Calu3 (cell line): Measurements from ENCODE around the gene TEAD4. TPM values are rescaled to one million over a fixed set of nuclear protein-coding genes. Genes with fewer than 3 reads are reported as not detected.

ENCODE experiments used
- BruUV-seq: library from RNA; stranded (reverse); fragments of 400-500 nt; replicated peaks from 2 replicates; lab custom pipeline; 2021; lab: Mats Ljungman, UMichigan
- CTCF ChIA-PET: fragments of 300-600 bp; sonication (Branson Sonifier 250); formaldehyde crosslinking; loops from one replicate; lab custom pipeline; 2022; ENCODE audit warnings: antibody characterized with exemption; lab: Charles Lee
- DNase-seq: peaks from one replicate; pipeline ENCODE4 v3.0.0; 2022
- H3K27ac Mint-ChIP-seq: one replicate; pipeline ENCODE4 v1.8.0; 2022; ENCODE audit warnings: mixed read lengths; ENCODE audit not compliant: unreplicated experiment
- H3K27me3 Mint-ChIP-seq: one replicate; pipeline ENCODE4 v1.8.0; 2022; ENCODE audit warnings: mixed read lengths; ENCODE audit not compliant: unreplicated experiment
- H3K36me3 Mint-ChIP-seq: one replicate; pipeline ENCODE4 v1.8.0; 2022; ENCODE audit warnings: mild to moderate bottlenecking, moderate library complexity, mixed read lengths; ENCODE audit not compliant: insufficient read depth, unreplicated experiment
- H3K4me1 Mint-ChIP-seq: one replicate; pipeline ENCODE4 v1.8.0; 2022; ENCODE audit warnings: mild to moderate bottlenecking, low read depth, mixed read lengths; ENCODE audit not compliant: unreplicated experiment
- H3K4me3 Mint-ChIP-seq: one replicate; pipeline ENCODE4 v1.8.0; 2022; ENCODE audit warnings: mild to moderate bottlenecking, low read depth, moderate library complexity, mixed read lengths; ENCODE audit not compliant: unreplicated experiment
- H3K9me3 Mint-ChIP-seq: one replicate; pipeline ENCODE4 v1.8.0; 2022; ENCODE audit warnings: low read depth, mixed read lengths; ENCODE audit not compliant: unreplicated experiment
- CTCF ChIP-seq: fragments of 200-600 bp; IDR thresholded peaks from one replicate; pipeline ENCODE4 v1.8.0; 2022; ENCODE audit warnings: antibody characterized with exemption; ENCODE audit not compliant: unreplicated experiment
- intact Hi-C: fragments of 100-400 bp; cut with micrococcal nuclease; formaldehyde crosslinking; loops from one replicate; pipeline ENCODE4 v1.10.0; 2022; ENCODE audit not compliant: unreplicated experiment
- total RNA-seq: library from RNA; stranded (reverse); gene quantifications from 2 replicates; pipeline ENCODE4 v1.2.3, GENCODE V29; 2022

TEAD4 gene
- total RNA-seq, 1 experiment from 2014 or later: 33.0 TPM

- no peak for DNase-seq
- H3K4me1 Mint-ChIP-seq: no peaks in the 10 kb centered on the region
- no TSS peak for BruUV-seq
- no peak overlapping the region for H3K27ac Mint-ChIP-seq
- no peaks in the 10 kb centered on the region for H3K9me3 Mint-ChIP-seq
- H3K27me3 Mint-ChIP-seq: no peaks in the 10 kb centered on the region
- no peak for TF ChIP-seq CTCF
- peaks cover 5% of the 10 kb centered on the region for H3K36me3 Mint-ChIP-seq
- CTCF ChIA-PET: no interaction called here
- intact Hi-C loops: no loop called here
- no peak overlapping the region for H3K4me3 Mint-ChIP-seq
Measured at GRCh38 chr12:2973566-2973965, 14.4 kb downstream of the TEAD4 start.

- no peak for DNase-seq
- Mint-ChIP-seq H3K36me3 (peaks cover 5% of the 10 kb centered on the region), H3K27me3 (no peaks in the 10 kb centered on the region), H3K4me1 (no peaks in the 10 kb centered on the region), H3K4me3 (no peak overlapping the region), H3K27ac (no peak overlapping the region), H3K9me3 (no peaks in the 10 kb centered on the region)
- no TSS peak for BruUV-seq
- CTCF ChIA-PET: interaction anchor here (0.5 kb wide), 1 partner anchor 101 kb away, joined by 4 read pairs; no protein-coding TSS in a partner anchor
- intact Hi-C loops: no loop called here
- no peak for TF ChIP-seq CTCF
Measured at GRCh38 chr12:2974560-2974971, 15.4 kb downstream of the TEAD4 start.

GRCh38 chr12:2976581-2976996, 17.4 kb downstream of the TEAD4 start:
- TF ChIP-seq CTCF: no peak
- BruUV-seq: no TSS peak
- H3K36me3 Mint-ChIP-seq: peaks cover 5% of the 10 kb centered on the region
- H3K9me3 Mint-ChIP-seq: no peaks in the 10 kb centered on the region
- no peak overlapping the region for H3K4me3 Mint-ChIP-seq
- CTCF ChIA-PET: interaction anchor here (0.6 to 0.7 kb wide), 2 partner anchors 9 to 318 kb away, joined by 3 to 4 read pairs; no protein-coding TSS in a partner anchor
- intact Hi-C loops: no loop called here
- no peaks in the 10 kb centered on the region for H3K27me3 Mint-ChIP-seq
- no peak overlapping the region for H3K27ac Mint-ChIP-seq
- H3K4me1 Mint-ChIP-seq: no peaks in the 10 kb centered on the region
- no peak for DNase-seq

GRCh38 chr12:2977776-2978175, 18.6 kb downstream of the TEAD4 start:
- intact Hi-C loops: no loop called here

More at GRCh38 chr12:2977776-2978175, 18.6 kb downstream of the TEAD4 start:
- no peak for TF ChIP-seq CTCF
- Mint-ChIP-seq H3K36me3 (peaks cover 5% of the 10 kb centered on the region), H3K4me1 (no peaks in the 10 kb centered on the region), H3K27me3 (no peaks in the 10 kb centered on the region), H3K9me3 (no peaks in the 10 kb centered on the region), H3K4me3 (no peak overlapping the region), H3K27ac (no peak overlapping the region)
- CTCF ChIA-PET: no interaction called here
- no peak for DNase-seq
- no TSS peak for BruUV-seq
